ENCODE results near the gene KCNK16.

GRCh38 chr6:39307462-39307861, 15.0 kb downstream of the KCNK16 start:
- no peak for TF ChIP-seq CTCF (IDR thresholded peaks at IDR 0.05)
- no peak for TF ChIP-seq ZFX (IDR thresholded peaks at IDR 0.05; ENCODE audit: borderline replicate concordance)

Data from 22Rv1 (cell line).